GM19043 (cell line): ENCODE data around the gene KERA.

Source experiments
- ATAC-seq: cut with Tn5 transposase; IDR thresholded peaks from one replicate; pipeline ENCODE4 v1.9.1; 2021; ENCODE audit warnings: low read depth; ENCODE audit not compliant: unreplicated experiment

KERA gene

DNA sequence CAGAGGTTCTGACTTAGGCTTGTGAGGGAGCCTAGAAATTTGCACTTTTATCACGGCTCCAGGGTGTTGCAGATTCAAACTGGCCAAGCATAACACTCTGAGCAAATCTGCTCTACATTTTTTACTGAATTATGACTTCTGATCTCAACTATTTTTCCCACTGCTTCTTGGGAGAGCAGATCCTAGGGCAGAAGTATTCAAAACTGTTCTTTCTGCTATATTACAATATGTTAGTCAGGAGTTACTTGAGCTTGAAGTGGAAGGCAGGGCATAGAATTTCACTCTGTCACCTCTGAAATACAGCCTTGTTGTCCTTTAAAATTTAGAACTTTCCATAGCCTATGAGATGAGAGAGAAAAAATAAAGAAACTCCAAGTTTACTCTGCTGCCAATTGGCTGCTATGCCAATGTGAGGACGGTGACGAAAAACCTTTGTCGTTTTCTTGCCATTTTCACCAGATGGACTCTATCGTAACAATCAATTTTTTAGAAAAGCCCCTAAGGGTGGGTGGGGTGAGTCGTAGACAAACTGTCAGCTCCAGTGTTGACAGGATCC lies 16.4 kb upstream of the KERA start:
- ATAC-seq = no peak

- ATAC-seq = no peak
Observed at GRCh38 chr12:91073426-91073825, 15.6 kb upstream of the KERA start.

- ATAC-seq = no peak
Observed at GRCh38 chr12:91072931-91073330, 15.1 kb upstream of the KERA start.

DNA sequence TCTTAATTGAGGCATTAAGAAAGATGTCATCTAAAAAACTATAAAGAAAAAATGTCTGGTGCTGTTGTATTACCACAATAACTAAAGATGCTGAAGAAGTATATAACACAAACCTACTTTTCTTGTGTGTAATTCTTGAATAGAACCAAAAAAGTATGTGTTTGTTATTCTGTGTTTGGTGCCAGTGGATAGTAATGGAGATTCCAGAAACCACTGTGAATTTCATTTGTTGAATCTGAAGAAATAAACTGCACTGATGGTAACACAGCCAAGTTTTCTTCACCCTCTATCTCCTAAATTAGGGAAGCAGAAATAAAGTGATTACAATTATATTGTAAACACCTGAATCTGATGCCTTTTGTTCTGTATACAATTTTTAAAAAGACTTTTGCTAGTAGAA lies 13.1 kb upstream of the KERA start:
- no peak for ATAC-seq

DNA sequence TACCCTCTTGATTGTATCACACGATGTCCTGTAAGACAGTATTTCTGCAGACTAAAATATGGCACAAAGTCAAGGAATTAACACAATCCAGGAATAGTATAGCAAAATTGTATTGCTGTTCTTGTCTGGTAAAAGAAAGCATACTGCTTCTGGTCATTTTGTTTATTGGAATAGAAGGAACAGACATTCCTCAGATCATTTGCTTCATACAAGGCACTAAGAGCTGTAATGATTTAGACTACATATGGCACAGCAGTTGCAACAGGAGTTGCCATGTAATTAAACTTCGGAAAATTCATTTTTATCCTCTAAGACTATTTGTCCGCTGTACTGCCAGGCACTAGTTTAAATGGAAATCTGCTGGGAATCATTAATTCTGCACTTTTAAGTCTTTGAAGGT lies 7.6 kb upstream of the KERA start:
- no peak for ATAC-seq

DNA sequence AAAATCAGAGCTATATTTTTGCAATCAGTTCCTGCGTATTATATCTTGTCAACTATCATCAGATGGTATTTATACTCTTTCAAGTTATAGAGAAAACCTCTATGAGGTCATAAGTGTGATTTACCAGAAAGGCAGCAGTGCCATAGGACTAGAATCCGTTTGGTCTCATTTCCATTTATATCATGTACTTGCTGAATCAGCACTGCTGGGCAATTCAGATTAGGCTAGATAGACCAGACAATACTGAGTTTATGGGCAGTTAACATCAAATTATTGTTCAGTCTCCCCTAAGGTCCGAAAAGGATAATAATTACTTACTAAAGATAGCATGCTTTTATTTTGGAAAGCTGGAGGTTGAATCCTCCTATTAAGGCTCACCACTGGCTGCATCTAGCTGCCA lies 6.8 kb upstream of the KERA start:
- no peak for ATAC-seq

- no peak for ATAC-seq
Observed at GRCh38 chr12:91061091-91061490, 3.3 kb upstream of the KERA start.

DNA sequence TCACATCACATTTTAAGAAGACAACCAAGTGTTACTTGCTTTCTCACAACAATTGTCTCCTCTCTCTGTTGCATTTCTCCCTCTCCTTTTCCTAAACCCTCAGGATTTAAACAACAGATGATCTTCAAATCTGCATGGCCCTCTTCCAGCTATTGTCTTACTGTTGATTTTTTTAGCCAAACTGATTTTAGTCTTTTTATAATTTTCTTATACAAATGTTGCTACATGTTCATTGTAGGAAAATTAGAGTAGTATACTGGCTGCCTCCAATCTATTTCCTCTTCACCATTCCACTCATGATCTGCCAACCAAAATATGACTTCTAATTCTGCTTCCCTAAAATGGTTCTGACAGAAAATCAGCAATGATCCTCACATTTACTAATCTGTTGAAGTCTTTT lies 1.4 kb upstream of the KERA start:
- ATAC-seq = no peak

DNA sequence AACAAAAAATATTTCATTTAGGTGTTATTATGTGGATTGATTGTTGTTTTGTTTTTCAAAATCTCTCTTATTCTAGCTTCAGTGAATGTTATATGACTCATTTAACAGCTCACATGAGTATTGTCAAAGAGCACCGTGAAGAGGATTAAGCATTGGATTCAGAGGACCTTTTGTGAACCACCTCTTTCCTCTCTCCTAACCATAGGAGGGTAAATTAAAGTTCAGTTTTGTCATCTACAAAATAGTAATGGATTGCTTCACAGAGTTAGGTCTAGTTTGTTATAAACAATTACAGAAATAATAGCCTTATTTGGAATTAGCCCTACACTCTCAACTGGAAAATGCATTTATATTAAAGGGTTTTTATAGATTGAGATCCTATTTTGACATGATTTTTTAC lies 962 bp upstream of the KERA start:
- no peak for ATAC-seq

DNA sequence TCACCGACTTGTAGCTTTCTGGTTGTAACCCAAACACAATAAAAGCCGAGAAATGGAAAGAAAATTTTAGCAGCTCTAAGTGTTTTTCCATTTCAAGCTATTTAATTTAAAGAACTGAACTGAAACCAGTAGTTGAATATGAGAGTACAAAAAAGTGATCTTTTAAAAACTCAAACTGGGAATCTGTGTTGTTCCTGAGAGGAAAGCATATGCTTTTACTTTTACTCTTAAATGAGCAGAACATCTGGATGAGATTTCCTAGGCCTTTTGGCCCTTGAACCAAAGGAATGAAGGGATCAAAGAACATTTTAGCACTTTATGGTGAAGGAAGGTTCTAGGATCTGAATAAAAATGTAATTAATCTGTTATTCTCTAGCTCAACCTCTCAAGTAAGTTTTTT lies 1.3 kb downstream of the KERA start:
- no peak for ATAC-seq

- no peak for ATAC-seq
Observed at GRCh38 chr12:91055976-91056375, 1.8 kb downstream of the KERA start.

- ATAC-seq = no peak
Observed at GRCh38 chr12:91053951-91054715, 3.7 kb downstream of the KERA start.

DNA sequence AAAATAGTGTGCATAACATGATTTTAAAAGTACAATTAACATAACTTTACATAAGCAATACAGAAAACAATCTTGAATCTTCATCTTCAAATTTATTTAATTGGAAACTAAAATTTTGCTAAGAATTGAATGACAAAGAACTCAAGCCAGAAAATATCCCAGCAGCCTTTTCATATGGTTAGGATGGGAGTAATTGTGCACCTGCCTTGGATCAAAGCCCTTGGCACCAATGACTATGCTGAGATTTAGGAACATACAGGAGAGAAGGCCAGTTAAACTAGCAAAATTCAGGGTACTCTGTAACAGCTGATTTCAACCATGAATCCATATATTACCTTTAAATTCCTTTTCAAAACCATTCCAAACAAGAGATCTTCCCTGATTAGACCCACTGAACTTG lies 5.8 kb downstream of the KERA start:
- ATAC-seq = no peak

DNA sequence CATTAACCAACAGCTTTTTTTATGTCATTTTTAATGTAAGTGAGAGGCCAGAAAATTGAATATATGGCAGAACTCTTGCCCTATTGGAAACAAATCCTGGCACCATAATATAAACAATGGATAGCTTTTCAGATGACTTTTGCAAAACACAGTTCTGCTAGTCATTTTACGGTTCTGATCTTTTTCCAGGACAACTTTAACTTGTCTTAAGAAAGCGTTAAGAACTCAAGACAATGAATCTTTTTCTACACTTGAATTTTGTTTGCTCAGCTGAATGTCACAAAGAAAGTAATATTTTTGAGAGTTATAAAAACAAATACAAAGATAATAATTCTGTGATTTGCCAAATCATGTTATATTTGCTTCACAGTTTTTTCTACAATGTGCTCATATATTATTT lies 13.2 kb downstream of the KERA start:
- no peak for ATAC-seq

- no peak for ATAC-seq
Observed at GRCh38 chr12:91043408-91043807, 14.4 kb downstream of the KERA start.

DNA sequence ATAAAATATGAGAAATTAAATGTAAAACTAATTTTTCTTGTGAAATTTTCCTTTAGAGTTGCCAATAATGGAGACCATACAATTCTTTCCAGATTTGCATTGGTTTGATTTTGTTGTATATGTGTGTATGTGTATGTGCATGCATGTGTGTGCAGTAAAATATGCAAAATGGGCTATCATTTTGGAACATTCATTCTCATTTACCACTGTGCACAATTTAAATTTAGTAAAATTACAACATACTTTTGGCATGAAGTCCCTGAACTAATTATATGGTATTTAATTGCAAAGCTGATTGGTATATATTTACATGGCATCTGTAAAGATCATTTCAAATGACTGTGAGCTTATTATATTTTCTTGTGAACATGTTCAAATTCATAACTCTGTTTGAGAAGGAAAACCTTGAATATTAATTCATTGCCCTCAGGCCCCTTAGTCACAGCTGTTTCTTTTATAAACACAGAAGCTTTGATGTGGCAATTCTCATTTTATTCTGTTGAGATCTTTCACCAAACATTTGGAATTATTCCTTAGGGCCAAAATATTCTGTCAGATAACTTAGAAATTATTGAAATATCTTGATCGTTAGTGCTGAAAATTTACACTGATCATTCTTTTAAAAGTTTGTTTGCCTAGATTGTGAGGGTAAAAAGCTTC lies 17.6 kb downstream of the KERA start:
- ATAC-seq = no peak

GRCh38 chr12:91037276-91037675 lies 20.5 kb downstream of the KERA start:
- ATAC-seq = no peak

- ATAC-seq = no peak
Observed at GRCh38 chr12:91033251-91033650, 24.6 kb downstream of the KERA start.

DNA sequence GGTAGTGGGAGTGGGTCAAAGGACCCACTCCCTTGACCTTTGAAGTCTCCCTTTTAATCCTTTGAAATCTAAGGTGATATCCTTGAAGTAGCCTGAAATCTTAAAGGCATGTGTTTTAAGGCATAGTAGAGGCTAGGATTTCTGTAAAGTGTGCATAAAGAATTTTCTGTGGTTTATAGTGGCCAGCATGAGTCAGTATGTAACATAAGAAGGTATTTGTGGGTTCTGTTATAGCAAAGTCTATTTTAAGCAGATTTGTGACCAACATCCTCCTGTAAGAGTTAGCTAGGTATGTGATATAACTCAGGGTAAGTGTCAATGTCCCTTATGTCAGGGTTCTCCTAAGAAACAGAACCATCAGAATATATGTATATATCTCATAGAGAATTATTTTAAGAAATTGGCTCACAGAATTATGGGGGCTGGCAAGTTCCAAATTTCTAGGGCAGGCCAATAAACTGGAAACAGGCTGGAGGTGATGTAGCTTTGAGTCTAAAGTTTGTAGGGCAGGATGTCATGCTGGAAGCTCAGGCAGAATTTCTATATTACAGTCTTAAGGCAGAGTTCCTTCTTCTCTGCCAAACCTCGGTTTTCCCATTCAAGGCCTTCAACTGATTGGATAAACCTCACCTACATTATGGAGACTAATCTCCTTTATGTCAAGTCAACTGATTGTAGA lies 34.4 kb downstream of the KERA start:
- ATAC-seq = no peak

DNA sequence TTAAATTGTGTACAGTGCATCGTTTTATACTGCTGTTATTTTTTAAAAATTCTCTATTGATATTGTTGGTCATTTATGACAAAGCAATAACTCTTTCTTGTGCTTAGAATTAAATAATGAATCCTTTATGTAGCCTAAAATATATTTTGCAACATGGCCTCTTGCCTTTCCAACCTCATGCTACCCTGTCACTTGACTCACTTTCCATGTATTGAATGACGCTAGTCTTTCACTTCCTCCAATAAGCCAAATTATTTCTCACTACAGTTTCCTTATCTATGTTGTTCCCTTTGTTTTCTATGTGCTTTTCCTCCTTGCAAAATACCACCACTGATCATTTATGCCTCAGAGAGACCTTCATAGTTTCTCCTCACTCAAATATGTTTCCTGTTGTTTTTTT lies 36.7 kb downstream of the KERA start:
- ATAC-seq = no peak

GRCh38 chr12:91019455-91019854 lies 38.4 kb downstream of the KERA start:
- ATAC-seq = no peak
